ENCODE measurements around the gene ACP2.

- TF ChIP-seq ZNF384 (IDR thresholded peaks at IDR 0.05) (no peak), ARNT (IDR thresholded peaks at IDR 0.05) (no peak), SP1 (IDR thresholded peaks at IDR 0.05) (no peak), ELF4 (IDR thresholded peaks at IDR 0.05) (no peak), PKNOX1 (IDR thresholded peaks at IDR 0.05) (no peak), CTBP1 (IDR thresholded peaks at IDR 0.05; ENCODE audit: borderline replicate concordance) (no peak), SUZ12 (IDR thresholded peaks at IDR 0.05) (no peak), FOXA1 (IDR thresholded peaks at IDR 0.05) (no peak), TARDBP (IDR thresholded peaks at IDR 0.05) (no peak), FOXM1 (IDR thresholded peaks at IDR 0.05; ENCODE audit: borderline replicate concordance) (no peak)
These were observed 22.0 kb upstream of the ACP2 start for GRCh38 chr11:47270331-47271271.
